SK-N-SH (cell line): ENCODE data around the gene MIS18A. TPM values are rescaled to one million over a fixed set of nuclear protein-coding genes. Genes with fewer than 3 reads are reported as not detected.

ENCODE experiments used
- CTCF ChIA-PET: fragments of 300-600, 350-600 bp; formaldehyde crosslinking; extraction: SDS; loops from one replicate; lab custom pipeline; 2021; lab: Yijun Ruan, JAX
- POLR2A ChIA-PET: fragments of 350-600 bp; sonication (Branson Sonifier 250); formaldehyde crosslinking; extraction: SDS; loops from one replicate; lab custom pipeline; 2020; ENCODE audit warnings: antibody characterized with exemption, inconsistent platforms; lab: Yijun Ruan, JAX
- DNase-seq: peaks from one replicate; pipeline ENCODE4 v3.0.0; 2012
- H2AFZ ChIP-seq: fragments of 200-600 bp; sonication (generic); 2 replicates; pipeline ENCODE4 v1.8.1; 2016; ENCODE audit warnings: antibody characterized with exemption, mild to moderate bottlenecking, low read depth
- H3F3A ChIP-seq: fragments of 200-600 bp; sonication (generic); replicated peaks from 2 replicates; pipeline ENCODE3; 2016; ENCODE audit warnings: antibody characterized with exemption, mild to moderate bottlenecking; ENCODE audit not compliant: insufficient read depth
- H3K27ac ChIP-seq, 2 experiments: fragments of 200-500 bp in 1 of 2; fragments of 200-600 bp in 1 of 2; sonication (Bioruptor generic) in 1 of 2; sonication (generic), shearing (Covaris generic) in 1 of 2; 2 replicates each; pipeline versions ENCODE4 v1.5.1 to v1.6.1; 2014 to 2016; ENCODE audit warnings: low read depth in 2 of 2, inconsistent platforms in 1 of 2, low read length in 1 of 2, mild to moderate bottlenecking in 1 of 2, mixed read lengths in 1 of 2
- H3K27me3 ChIP-seq: fragments of 200-600 bp; sonication (generic), shearing (Covaris generic); 2 replicates; pipeline ENCODE4 v1.6.1; 2016; ENCODE audit warnings: mixed run types; ENCODE audit not compliant: insufficient read depth
- H3K36me3 ChIP-seq, 2 experiments: fragments of 200-500 bp in 1 of 2; fragments of 200-600 bp in 1 of 2; sonication (Bioruptor generic) in 1 of 2; sonication (generic) in 1 of 2; replicated peaks in 1 of 2; 2 replicates each; pipeline versions ENCODE3 to v1.5.1; 2014 to 2016; ENCODE audit warnings: low read length in 1 of 2, mild to moderate bottlenecking in 1 of 2; ENCODE audit not compliant: insufficient read depth in 2 of 2, control insufficient read depth in 1 of 2
- H3K4me1 ChIP-seq, 2 experiments: fragments of 200-500 bp in 1 of 2; fragments of 200-600 bp in 1 of 2; sonication (Bioruptor generic) in 1 of 2; sonication (generic), shearing (Covaris generic) in 1 of 2; 2 replicates each; pipeline versions ENCODE4 v1.5.1 to v1.6.1; 2014 to 2016; ENCODE audit warnings: low read depth in 1 of 2, low read length in 1 of 2, mixed run types in 1 of 2; ENCODE audit not compliant: insufficient read depth in 2 of 2, control insufficient read depth in 1 of 2
- H3K4me2 ChIP-seq: fragments of 200-600 bp; sonication (generic), shearing (Covaris generic); 2 replicates; pipeline ENCODE4 v1.6.1; 2017; ENCODE audit warnings: mixed run types
- H3K4me3 ChIP-seq, 2 experiments: fragments of 200-500 bp in 1 of 2; fragments of 200-600 bp in 1 of 2; sonication (Bioruptor generic) in 1 of 2; sonication (generic), shearing (Covaris generic) in 1 of 2; 2 replicates each; pipeline versions ENCODE4 v1.5.1 to v1.8.1; 2014 to 2016; ENCODE audit warnings: low read depth in 2 of 2, inconsistent platforms in 1 of 2, low read length in 1 of 2, mild to moderate bottlenecking in 1 of 2, mixed read lengths in 1 of 2, moderate library complexity in 1 of 2
- H3K79me2 ChIP-seq: fragments of 200-600 bp; sonication (generic); 2 replicates; pipeline ENCODE4 v1.8.1; 2017; ENCODE audit warnings: mild to moderate bottlenecking; ENCODE audit not compliant: insufficient read depth
- H3K9ac ChIP-seq: fragments of 200-600 bp; sonication (generic); 2 replicates; pipeline ENCODE4 v1.6.1; 2017; ENCODE audit warnings: mixed run types
- H3K9me2 ChIP-seq: fragments of 200-600 bp; sonication (generic); 2 replicates; pipeline ENCODE4 v1.6.1; 2017; ENCODE audit warnings: mixed run types
- H3K9me3 ChIP-seq: fragments of 200-600 bp; sonication (generic); 2 replicates; pipeline ENCODE4 v1.6.1; 2017; ENCODE audit warnings: mixed run types, mild to moderate bottlenecking, moderate library complexity
- H4K20me1 ChIP-seq: fragments of 200-600 bp; sonication (generic); 2 replicates; pipeline ENCODE4 v1.6.1; 2017; ENCODE audit warnings: mild to moderate bottlenecking, mixed run types; ENCODE audit not compliant: insufficient read depth
- CHD2 ChIP-seq: fragments of 150-350 bp; IDR thresholded peaks from 2 replicates; pipeline ENCODE4 v1.6.1; 2018; ENCODE audit warnings: low read length; ENCODE audit not compliant: partially characterized antibody
- ELF1 ChIP-seq: IDR thresholded peaks from 2 replicates; pipeline ENCODE4 v1.4.0; 2012
- EZH2phosphoT487 ChIP-seq: fragments of 200-600 bp; sonication (generic); IDR thresholded peaks from 2 replicates; pipeline ENCODE4 v1.6.1; 2017; ENCODE audit warnings: low read depth, mixed run types, mild to moderate bottlenecking, antibody characterized with exemption, moderate library complexity, borderline replicate concordance
- FOXJ3 ChIP-seq: sonication (generic); formaldehyde crosslinking; IDR thresholded peaks from 2 replicates; pipeline ENCODE4 v1.5.1; 2020; ENCODE audit warnings: mild to moderate bottlenecking, missing genetic modification reagents
- FOXM1 ChIP-seq: IDR thresholded peaks from 2 replicates; pipeline ENCODE4 v1.4.0; 2012; ENCODE audit warnings: low read depth, mild to moderate bottlenecking
- GABPA ChIP-seq: IDR thresholded peaks from 2 replicates; pipeline ENCODE4 v1.4.0; 2012; ENCODE audit warnings: low read depth, mild to moderate bottlenecking
- MEF2A ChIP-seq: IDR thresholded peaks from 2 replicates; pipeline ENCODE4 v1.4.0; 2012; ENCODE audit warnings: low read depth, borderline replicate concordance
- MXI1 ChIP-seq: IDR thresholded peaks from 2 replicates; pipeline ENCODE4 v1.6.1; 2012; ENCODE audit warnings: mild to moderate bottlenecking, low read depth, low read length, improper control_type of control experiment
- NFIC ChIP-seq: IDR thresholded peaks from 2 replicates; pipeline ENCODE4 v1.4.0; 2012; ENCODE audit warnings: borderline replicate concordance
- POLR2AphosphoS5 ChIP-seq: IDR thresholded peaks from 2 replicates; pipeline ENCODE4 v1.6.1; 2012; ENCODE audit warnings: low read depth, low read length
- RAD21 ChIP-seq: IDR thresholded peaks from 2 replicates; pipeline ENCODE4 v1.6.1; 2012; ENCODE audit warnings: mild to moderate bottlenecking, low read length
- RCOR1 ChIP-seq: fragments of 150-350 bp; IDR thresholded peaks from 2 replicates; pipeline ENCODE4 v1.6.1; 2017; ENCODE audit warnings: antibody characterized with exemption, low read length
- RXRA ChIP-seq: IDR thresholded peaks from 2 replicates; pipeline ENCODE4 v1.4.0; 2012; ENCODE audit warnings: low read depth, mild to moderate bottlenecking, borderline replicate concordance
- TEAD4 ChIP-seq: IDR thresholded peaks from 2 replicates; pipeline ENCODE4 v1.4.0; 2012; ENCODE audit warnings: mild to moderate bottlenecking, borderline replicate concordance; ENCODE audit not compliant: insufficient read depth
- YY1 ChIP-seq: IDR thresholded peaks from 2 replicates; pipeline ENCODE4 v1.4.0; 2012; ENCODE audit warnings: low read depth, mild to moderate bottlenecking
- ZBTB33 ChIP-seq: IDR thresholded peaks from 2 replicates; pipeline ENCODE4 v1.4.0; 2012; ENCODE audit warnings: low read depth, borderline replicate concordance
- WGBS: methylation state at CpG from one replicate; pipeline ENCODE4 v1.1.6; 2017; ENCODE audit warnings: low lambda C conversion rate; 5-methylcytosine and 5-hydroxymethylcytosine counted together
- polyA plus RNA-seq, 3 experiments: library from polyadenylated mRNA; depleted of rRNA; stranded (reverse); fragments of >200 nt; gene quantifications; 2 replicates each; pipeline ENCODE4 v1.2.3, GENCODE V29; 2012
- TF ChIP-seq, protein P1 (sequence below): IDR thresholded peaks from 2 replicates; pipeline ENCODE4 v1.4.0; 2012; ENCODE audit warnings: low read depth
- TF ChIP-seq, protein P2 (sequence below): IDR thresholded peaks from 2 replicates; pipeline ENCODE4 v1.4.0; 2012; ENCODE audit warnings: low read depth, borderline replicate concordance
- TF ChIP-seq, protein P3 (sequence below): fragments of 150-350 bp; IDR thresholded peaks from 2 replicates; pipeline ENCODE4 v1.6.1; 2016; ENCODE audit warnings: mild to moderate bottlenecking, low read depth, low read length
- TF ChIP-seq, protein P4 (sequence below): IDR thresholded peaks from 2 replicates; pipeline ENCODE4 v1.6.1; 2012; ENCODE audit warnings: mild to moderate bottlenecking, low read depth, low read length, moderate library complexity

Gene MIS18A
- polyA plus RNA-seq, 1 of the 3 experiments (the other 2 are of a cell fraction) = 14.2 TPM

GRCh38 chr21:32320059-32320458 is 41.2 kb upstream of the MIS18A start (continued):
- TF ChIP-seq, protein P1, sequence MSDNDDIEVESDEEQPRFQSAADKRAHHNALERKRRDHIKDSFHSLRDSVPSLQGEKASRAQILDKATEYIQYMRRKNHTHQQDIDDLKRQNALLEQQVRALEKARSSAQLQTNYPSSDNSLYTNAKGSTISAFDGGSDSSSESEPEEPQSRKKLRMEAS = no peak
- TF ChIP-seq MXI1 = no peak
- TF ChIP-seq, protein P2, sequence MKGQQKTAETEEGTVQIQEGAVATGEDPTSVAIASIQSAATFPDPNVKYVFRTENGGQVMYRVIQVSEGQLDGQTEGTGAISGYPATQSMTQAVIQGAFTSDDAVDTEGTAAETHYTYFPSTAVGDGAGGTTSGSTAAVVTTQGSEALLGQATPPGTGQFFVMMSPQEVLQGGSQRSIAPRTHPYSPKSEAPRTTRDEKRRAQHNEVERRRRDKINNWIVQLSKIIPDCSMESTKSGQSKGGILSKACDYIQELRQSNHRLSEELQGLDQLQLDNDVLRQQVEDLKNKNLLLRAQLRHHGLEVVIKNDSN = no peak
- TF ChIP-seq YY1 = no peak
- no peak for TF ChIP-seq ZBTB33
- TF ChIP-seq NFIC = no peak

DNA sequence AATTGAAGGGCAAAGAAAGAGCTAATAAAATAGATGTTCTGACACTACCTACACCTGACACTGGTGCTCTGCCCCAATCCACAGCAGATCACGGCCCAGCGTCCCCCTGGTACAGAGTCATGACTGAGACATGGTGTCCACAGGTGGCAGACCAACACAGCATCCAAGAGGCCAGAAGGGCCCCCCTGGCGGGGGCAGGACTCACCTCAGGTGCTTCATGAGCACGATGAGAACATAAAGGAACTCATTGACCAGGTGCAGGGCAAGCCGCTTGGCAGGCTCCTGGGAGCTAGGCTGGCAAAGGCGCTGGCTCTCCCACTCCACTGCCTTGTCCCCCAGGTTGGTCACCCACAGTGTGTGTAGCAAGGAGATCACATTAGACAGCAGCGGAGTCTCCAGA is 40.2 kb upstream of the MIS18A start:
- no peaks in the 10 kb centered on the region for H3F3A ChIP-seq
- no peak for DNase-seq
- H3K27me3 ChIP-seq = no peaks in the 10 kb centered on the region
- no peak overlapping the region for H3K4me3 ChIP-seq
- no peaks in the 10 kb centered on the region for H3K9me2 ChIP-seq
- WGBS = 86% methylated on average over 3 of the region's 7 CpGs
- H3K36me3 ChIP-seq = peaks cover 60 to 91% of the 10 kb centered on the region in 2 experiments
- POLR2A ChIA-PET = no interaction called here
- no peaks in the 10 kb centered on the region for H3K9me3 ChIP-seq
- no peak overlapping the region for H3K27ac ChIP-seq
- no peak overlapping the region for H3K9ac ChIP-seq
- no peak overlapping the region for H3K4me2 ChIP-seq
- H4K20me1 ChIP-seq = no peaks in the 10 kb centered on the region
- CTCF ChIA-PET = no interaction called here
- no peaks in the 10 kb centered on the region for H3K4me1 ChIP-seq
- no peak overlapping the region for H2AFZ ChIP-seq
- H3K79me2 ChIP-seq = peaks cover 22% of the 10 kb centered on the region; the same call in 1 of the 2 replicates
- no peak for TF ChIP-seq ELF1
- TF ChIP-seq, protein P3, sequence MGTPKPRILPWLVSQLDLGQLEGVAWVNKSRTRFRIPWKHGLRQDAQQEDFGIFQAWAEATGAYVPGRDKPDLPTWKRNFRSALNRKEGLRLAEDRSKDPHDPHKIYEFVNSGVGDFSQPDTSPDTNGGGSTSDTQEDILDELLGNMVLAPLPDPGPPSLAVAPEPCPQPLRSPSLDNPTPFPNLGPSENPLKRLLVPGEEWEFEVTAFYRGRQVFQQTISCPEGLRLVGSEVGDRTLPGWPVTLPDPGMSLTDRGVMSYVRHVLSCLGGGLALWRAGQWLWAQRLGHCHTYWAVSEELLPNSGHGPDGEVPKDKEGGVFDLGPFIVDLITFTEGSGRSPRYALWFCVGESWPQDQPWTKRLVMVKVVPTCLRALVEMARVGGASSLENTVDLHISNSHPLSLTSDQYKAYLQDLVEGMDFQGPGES = no peak
- no peak for TF ChIP-seq FOXM1
- no peak for TF ChIP-seq ZBTB33
- no peak for TF ChIP-seq RCOR1
- TF ChIP-seq RAD21 = no peak
- TF ChIP-seq POLR2AphosphoS5 = no peak
- no peak for TF ChIP-seq MEF2A
- no peak for TF ChIP-seq CHD2
- TF ChIP-seq, protein P2 = no peak
- TF ChIP-seq, protein P1 = no peak
- TF ChIP-seq TEAD4 = no peak
- TF ChIP-seq EZH2phosphoT487 = no peak
- TF ChIP-seq, protein P4, sequence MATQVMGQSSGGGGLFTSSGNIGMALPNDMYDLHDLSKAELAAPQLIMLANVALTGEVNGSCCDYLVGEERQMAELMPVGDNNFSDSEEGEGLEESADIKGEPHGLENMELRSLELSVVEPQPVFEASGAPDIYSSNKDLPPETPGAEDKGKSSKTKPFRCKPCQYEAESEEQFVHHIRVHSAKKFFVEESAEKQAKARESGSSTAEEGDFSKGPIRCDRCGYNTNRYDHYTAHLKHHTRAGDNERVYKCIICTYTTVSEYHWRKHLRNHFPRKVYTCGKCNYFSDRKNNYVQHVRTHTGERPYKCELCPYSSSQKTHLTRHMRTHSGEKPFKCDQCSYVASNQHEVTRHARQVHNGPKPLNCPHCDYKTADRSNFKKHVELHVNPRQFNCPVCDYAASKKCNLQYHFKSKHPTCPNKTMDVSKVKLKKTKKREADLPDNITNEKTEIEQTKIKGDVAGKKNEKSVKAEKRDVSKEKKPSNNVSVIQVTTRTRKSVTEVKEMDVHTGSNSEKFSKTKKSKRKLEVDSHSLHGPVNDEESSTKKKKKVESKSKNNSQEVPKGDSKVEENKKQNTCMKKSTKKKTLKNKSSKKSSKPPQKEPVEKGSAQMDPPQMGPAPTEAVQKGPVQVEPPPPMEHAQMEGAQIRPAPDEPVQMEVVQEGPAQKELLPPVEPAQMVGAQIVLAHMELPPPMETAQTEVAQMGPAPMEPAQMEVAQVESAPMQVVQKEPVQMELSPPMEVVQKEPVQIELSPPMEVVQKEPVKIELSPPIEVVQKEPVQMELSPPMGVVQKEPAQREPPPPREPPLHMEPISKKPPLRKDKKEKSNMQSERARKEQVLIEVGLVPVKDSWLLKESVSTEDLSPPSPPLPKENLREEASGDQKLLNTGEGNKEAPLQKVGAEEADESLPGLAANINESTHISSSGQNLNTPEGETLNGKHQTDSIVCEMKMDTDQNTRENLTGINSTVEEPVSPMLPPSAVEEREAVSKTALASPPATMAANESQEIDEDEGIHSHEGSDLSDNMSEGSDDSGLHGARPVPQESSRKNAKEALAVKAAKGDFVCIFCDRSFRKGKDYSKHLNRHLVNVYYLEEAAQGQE = no peak
- TF ChIP-seq MXI1 = no peak
- TF ChIP-seq GABPA = no peak
- no peak for TF ChIP-seq FOXJ3 (CRISPR knock-in tag)
- no peak for TF ChIP-seq RXRA
